LoVo (cell line): ENCODE measurements around the gene SPINT3.
"Not testable (repeated sequence)": the region's sequence is repeated elsewhere in the genome, so short reads cannot be mapped to it uniquely, and the experiment has no call there.

Experiments
- DNase-seq: peaks from one replicate; pipeline ENCODE4 v3.0.0-alpha.2; 2016; ENCODE audit warnings: low spot score

Gene SPINT3

GRCh38 chr20:45502561-45502960 is 12.9 kb downstream of the SPINT3 start:
- no peak for DNase-seq

GRCh38 chr20:45501600-45501999 is 13.8 kb downstream of the SPINT3 start:
- no peak for DNase-seq

GRCh38 chr20:45500022-45500421 is 15.4 kb downstream of the SPINT3 start:
- peak; percentile 1 for DNase-seq

GRCh38 chr20:45497971-45498494 is 17.4 kb downstream of the SPINT3 start:
- DNase-seq: no peak

- no peak for DNase-seq
Measured at GRCh38 chr20:45496166-45496565, 19.3 kb downstream of the SPINT3 start.

- DNase-seq: no peak
Measured at GRCh38 chr20:45495501-45495941, 19.9 kb downstream of the SPINT3 start.

GRCh38 chr20:45489083-45489531 is 26.3 kb downstream of the SPINT3 start:
- DNase-seq: no peak

GRCh38 chr20:45487231-45487635 is 28.2 kb downstream of the SPINT3 start:
- no peak for DNase-seq

GRCh38 chr20:45485388-45485787 is 30.0 kb downstream of the SPINT3 start:
- DNase-seq: no peak

- no peak for DNase-seq
Measured at GRCh38 chr20:45484676-45485075, 30.7 kb downstream of the SPINT3 start.

- no peak for DNase-seq
Measured at GRCh38 chr20:45479822-45480221, 35.6 kb downstream of the SPINT3 start.

GRCh38 chr20:45477530-45478148 is 37.8 kb downstream of the SPINT3 start:
- not testable (repeated sequence) for DNase-seq

GRCh38 chr20:45472286-45472685 is 43.1 kb downstream of the SPINT3 start:
- not testable (repeated sequence) for DNase-seq

GRCh38 chr20:45470937-45471336 is 44.5 kb downstream of the SPINT3 start:
- no peak for DNase-seq

- DNase-seq: no peak
Measured at GRCh38 chr20:45470262-45470931, 45.0 kb downstream of the SPINT3 start.

GRCh38 chr20:45469336-45470261 is 45.8 kb downstream of the SPINT3 start, which contains the start of gene WFDC2:
TSS of gene WFDC2 (plus strand) at chr20:45469753. CDS start at chr20:45469782, 29 bp downstream.
- DNase-seq: no peak

- no peak for DNase-seq
Measured at GRCh38 chr20:45467861-45468260, 47.6 kb downstream of the SPINT3 start.

GRCh38 chr20:45467172-45467571 is 48.2 kb downstream of the SPINT3 start:
- DNase-seq: no peak

GRCh38 chr20:45465491-45466266 is 49.7 kb downstream of the SPINT3 start:
- DNase-seq: no peak

- no peak for DNase-seq
Measured at GRCh38 chr20:45463709-45464108, 51.7 kb downstream of the SPINT3 start.

GRCh38 chr20:45462711-45463509 is 52.5 kb downstream of the SPINT3 start:
- no peak for DNase-seq
